GM12891 (cell line): ENCODE data around the gene GHR.

ENCODE experiments used
- POLR2A ChIP-seq: IDR thresholded peaks from 2 replicates; pipeline ENCODE4 v1.6.1; 2011; ENCODE audit warnings: low read depth, low read length, control low read depth
- POLR2AphosphoS5 ChIP-seq: IDR thresholded peaks from 2 replicates; pipeline ENCODE4 v1.6.1; 2011; ENCODE audit warnings: low read depth, low read length, control low read depth

- no peak for TF ChIP-seq POLR2A
- TF ChIP-seq POLR2AphosphoS5 = no peak
Measured at GRCh38 chr5:42569325-42569724, 146.1 kb downstream of the GHR start.
